Measurements from ENCODE around the gene ASTN2.

DNA sequence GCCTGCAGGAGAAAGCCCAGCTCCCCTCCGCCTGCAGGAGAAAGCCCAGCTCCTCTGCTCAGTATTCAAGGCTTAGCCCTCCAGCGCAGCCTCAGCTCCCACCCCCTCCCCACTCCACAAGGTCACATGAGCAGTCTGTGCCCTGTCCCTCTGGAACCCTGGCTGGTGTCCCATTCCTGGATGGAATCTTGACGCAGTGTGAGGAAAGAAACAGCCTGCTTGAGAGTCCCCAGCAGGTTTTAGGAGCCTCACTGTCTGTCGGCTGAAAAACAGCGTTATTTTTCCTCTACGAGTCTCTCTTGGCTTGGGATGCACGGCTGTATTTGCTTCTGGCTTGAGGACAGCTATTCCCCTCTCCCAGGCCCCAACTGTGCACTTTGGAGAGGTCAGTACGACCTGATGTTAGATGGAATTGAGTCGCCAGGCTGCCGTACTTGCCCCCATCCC, 937.9 kb downstream of the ASTN2 start:
- no peak for TF ChIP-seq ZNF274 (IDR thresholded peaks at IDR 0.05; ENCODE audit: low read depth, low read length)
- no peak for TF ChIP-seq YY1 (IDR thresholded peaks at IDR 0.05; ENCODE audit: insufficient read depth, insufficient read length)

All from NT2/D1 (cell line).